Left ventricle myocardium inferior (tissue), 1 donor: ENCODE measurements around the gene ADAM12. TPM values are rescaled to one million over a fixed set of nuclear protein-coding genes. Genes with fewer than 3 reads are reported as not detected.

Experiments used
- DNase-seq: peaks from one replicate; pipeline ENCODE4 v3.0.0-alpha.2; 2020
- H3K27ac ChIP-seq: fragments of 200-600 bp; replicated peaks from 2 replicates; pipeline ENCODE4 v1.8.0; 2021
- H3K27me3 ChIP-seq: fragments of 200-600 bp; 2 replicates; pipeline ENCODE4 v1.8.0; 2021; ENCODE audit warnings: low read depth
- H3K36me3 ChIP-seq: fragments of 200-600 bp; 2 replicates; pipeline ENCODE4 v1.8.0; 2021
- H3K4me1 ChIP-seq: fragments of 200-600 bp; 2 replicates; pipeline ENCODE4 v1.8.0; 2021
- H3K4me3 ChIP-seq: fragments of 200-600 bp; 2 replicates; pipeline ENCODE4 v1.8.0; 2021; ENCODE audit warnings: mild to moderate bottlenecking, moderate library complexity
- H3K9me3 ChIP-seq: fragments of 200-600 bp; replicated peaks from 2 replicates; pipeline ENCODE4 v1.8.0; 2021
- intact Hi-C: fragments of 100-400 bp; cut with micrococcal nuclease; formaldehyde crosslinking; loops from one replicate; pipeline ENCODE4 v1.11.0; 2022
- total RNA-seq: library from RNA; stranded (reverse); fragmentation: NEBNext Ultra II Directional; extraction: Animal tissue kit (Norgen Biotek cat#: 25700); gene quantifications from one replicate; pipeline ENCODE4 v1.2.1, GENCODE V29; 2021
- TF ChIP-seq, protein P1 (sequence below): fragments of 200-600 bp; IDR thresholded peaks from 2 replicates; pipeline ENCODE4 v1.8.0; 2021; ENCODE audit warnings: antibody characterized with exemption, mild to moderate bottlenecking, borderline replicate concordance
- donor health status: DM: no; HTN: yes; CAD: no; lungs with severe emphysema.

Gene ADAM12
- total RNA-seq, 1 donor from 2014 or later: 0.27 TPM

DNA sequence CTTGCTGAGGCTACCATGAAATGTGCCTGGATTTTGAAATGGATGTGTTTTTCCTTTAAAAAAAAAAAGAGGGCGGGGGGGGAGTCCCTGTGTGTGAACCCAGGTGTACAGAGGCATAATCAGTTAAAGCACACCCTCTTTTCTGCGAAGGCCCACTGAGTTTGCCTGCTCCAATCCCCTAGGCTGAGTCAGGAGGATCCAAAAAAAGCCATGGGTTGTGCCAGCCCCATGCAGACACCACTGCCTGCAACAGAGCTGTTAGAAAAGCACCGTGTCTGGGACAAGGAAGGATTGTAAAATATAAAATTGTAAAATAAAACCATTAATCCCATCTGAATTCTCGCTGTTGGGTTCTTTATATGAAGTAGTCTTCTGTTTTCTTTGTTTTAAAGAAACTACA is 217.9 kb downstream of the ADAM12 start:
- intact Hi-C loops: no loop called here
- no peak for DNase-seq
- Histone ChIP-seq H3K27ac (no peak overlapping the region), H3K9me3 (no peaks in the 10 kb centered on the region), H3K36me3 (no peaks in the 10 kb centered on the region), H3K27me3 (peaks cover 40% of the 10 kb centered on the region), H3K4me3 (no peak overlapping the region), H3K4me1 (no peaks in the 10 kb centered on the region)
- TF ChIP-seq, protein P1, sequence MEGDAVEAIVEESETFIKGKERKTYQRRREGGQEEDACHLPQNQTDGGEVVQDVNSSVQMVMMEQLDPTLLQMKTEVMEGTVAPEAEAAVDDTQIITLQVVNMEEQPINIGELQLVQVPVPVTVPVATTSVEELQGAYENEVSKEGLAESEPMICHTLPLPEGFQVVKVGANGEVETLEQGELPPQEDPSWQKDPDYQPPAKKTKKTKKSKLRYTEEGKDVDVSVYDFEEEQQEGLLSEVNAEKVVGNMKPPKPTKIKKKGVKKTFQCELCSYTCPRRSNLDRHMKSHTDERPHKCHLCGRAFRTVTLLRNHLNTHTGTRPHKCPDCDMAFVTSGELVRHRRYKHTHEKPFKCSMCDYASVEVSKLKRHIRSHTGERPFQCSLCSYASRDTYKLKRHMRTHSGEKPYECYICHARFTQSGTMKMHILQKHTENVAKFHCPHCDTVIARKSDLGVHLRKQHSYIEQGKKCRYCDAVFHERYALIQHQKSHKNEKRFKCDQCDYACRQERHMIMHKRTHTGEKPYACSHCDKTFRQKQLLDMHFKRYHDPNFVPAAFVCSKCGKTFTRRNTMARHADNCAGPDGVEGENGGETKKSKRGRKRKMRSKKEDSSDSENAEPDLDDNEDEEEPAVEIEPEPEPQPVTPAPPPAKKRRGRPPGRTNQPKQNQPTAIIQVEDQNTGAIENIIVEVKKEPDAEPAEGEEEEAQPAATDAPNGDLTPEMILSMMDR: no peak

DNA sequence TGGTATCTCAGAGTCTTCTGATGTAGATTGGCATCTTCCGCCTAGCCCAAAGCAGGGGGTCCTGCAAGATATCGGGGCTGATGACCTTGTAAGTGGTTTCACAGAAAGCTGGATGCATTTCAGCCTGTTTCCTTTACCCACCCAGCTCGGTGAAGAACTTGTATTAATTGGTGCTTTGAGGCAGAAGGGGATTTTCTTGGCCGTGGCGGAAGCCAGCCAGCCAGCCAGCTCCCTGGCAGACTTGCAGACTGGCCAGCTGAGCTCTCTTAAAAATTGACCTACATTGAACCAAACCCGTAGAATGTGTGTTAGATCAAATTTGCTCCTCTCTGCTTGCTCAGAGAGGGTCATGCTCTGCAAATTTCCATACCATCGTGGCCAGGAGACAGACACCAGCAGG is 218.4 kb downstream of the ADAM12 start:
- peaks cover 40% of the 10 kb centered on the region for H3K27me3 ChIP-seq
- no peak overlapping the region for H3K27ac ChIP-seq
- TF ChIP-seq, protein P1: no peak
- H3K36me3 ChIP-seq: no peaks in the 10 kb centered on the region
- DNase-seq: no peak
- no peaks in the 10 kb centered on the region for H3K9me3 ChIP-seq
- intact Hi-C loops: no loop called here
- no peak overlapping the region for H3K4me3 ChIP-seq
- no peaks in the 10 kb centered on the region for H3K4me1 ChIP-seq

DNA sequence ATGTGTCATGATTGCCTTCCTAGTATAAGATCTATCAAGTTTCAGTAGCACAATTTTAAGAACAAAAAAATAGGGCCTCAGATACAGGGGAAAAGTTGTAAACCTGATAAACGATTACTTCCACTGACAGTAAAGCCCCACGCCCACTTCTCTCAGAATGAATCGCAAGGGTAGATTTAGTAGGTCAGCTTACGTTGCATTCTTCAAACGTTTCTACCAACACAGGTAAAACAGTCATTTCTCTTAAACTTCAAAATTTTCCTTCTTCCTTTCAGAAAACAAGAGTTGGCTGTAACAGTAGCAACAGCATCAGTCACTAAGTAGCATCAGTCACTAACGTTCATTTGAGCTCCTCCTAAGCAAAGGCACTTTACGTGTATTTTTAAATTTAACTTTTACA is 221.5 kb downstream of the ADAM12 start:
- no peaks in the 10 kb centered on the region for H3K36me3 ChIP-seq
- TF ChIP-seq, protein P1: no peak
- H3K27me3 ChIP-seq: peaks cover 50% of the 10 kb centered on the region
- no peaks in the 10 kb centered on the region for H3K4me1 ChIP-seq
- DNase-seq: no peak
- no peak overlapping the region for H3K27ac ChIP-seq
- intact Hi-C loops: no loop called here
- H3K4me3 ChIP-seq: no peak overlapping the region
- H3K9me3 ChIP-seq: no peaks in the 10 kb centered on the region

DNA sequence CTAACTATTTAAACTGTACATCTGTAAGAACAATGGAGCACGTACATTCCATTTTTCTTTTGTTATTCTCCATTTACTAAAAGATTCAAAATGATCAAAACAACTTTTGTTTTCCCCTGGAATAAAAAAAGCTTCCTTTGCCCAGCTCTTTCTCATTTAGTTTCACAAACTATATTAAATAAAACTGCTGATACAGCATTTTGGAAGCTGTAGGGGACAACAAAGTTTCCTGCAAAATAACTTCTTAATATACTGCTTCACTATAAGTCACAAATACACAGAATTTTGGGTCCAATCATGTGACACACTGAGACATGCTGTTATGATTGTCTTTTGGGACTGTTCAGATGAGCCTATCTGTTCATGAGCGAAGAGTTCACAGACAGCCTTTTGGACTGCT is 222.4 kb downstream of the ADAM12 start:
- intact Hi-C loops: no loop called here
- Histone ChIP-seq H3K4me3 (no peak overlapping the region), H3K9me3 (no peaks in the 10 kb centered on the region), H3K27ac (no peak overlapping the region), H3K27me3 (peaks cover 54% of the 10 kb centered on the region), H3K36me3 (no peaks in the 10 kb centered on the region), H3K4me1 (no peaks in the 10 kb centered on the region)
- TF ChIP-seq, protein P1: no peak
- DNase-seq: no peak

DNA sequence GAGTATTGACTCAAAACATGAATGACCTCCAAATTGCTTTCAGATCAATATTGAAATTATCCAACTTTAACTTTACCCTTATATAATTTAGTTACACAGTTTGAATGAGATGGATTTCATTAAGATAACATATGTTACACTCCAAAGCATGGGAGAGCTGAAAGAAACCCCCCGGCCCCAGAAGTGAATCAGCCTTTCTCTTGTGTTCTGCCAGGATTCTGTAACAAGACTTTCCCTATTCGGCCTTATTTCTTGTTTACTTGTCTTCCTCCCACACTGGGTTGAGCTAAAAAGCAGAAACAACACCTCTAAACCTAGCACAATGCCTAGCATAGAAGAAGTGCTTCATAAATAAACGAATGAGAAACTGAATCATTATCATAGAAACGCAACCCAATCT is 224.8 kb downstream of the ADAM12 start:
- H3K4me3 ChIP-seq: no peak overlapping the region
- no peaks in the 10 kb centered on the region for H3K9me3 ChIP-seq
- TF ChIP-seq, protein P1: no peak
- no peak for DNase-seq
- H3K4me1 ChIP-seq: no peaks in the 10 kb centered on the region
- intact Hi-C loops: no loop called here
- no peaks in the 10 kb centered on the region for H3K36me3 ChIP-seq
- peaks cover 58% of the 10 kb centered on the region for H3K27me3 ChIP-seq
- H3K27ac ChIP-seq: no peak overlapping the region

DNA sequence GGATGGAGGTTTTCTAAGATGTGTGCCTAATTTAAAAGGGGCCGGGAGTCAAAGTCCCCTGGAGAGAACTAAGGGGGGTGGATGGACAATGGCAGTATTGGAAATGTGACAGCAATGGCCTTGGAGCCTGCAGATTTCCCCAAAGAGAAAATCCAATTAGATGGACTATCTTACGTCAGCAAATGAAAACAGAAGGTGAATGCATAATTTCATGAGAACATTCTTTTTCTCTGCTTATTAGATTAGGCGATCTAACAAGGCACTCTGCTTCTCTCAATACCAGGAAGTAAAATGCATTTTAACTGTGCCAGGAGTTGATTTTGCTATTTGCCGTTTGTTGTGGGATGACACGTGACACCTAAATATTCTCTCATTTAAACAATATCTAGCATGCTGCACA is 226.6 kb downstream of the ADAM12 start:
- Histone ChIP-seq H3K36me3 (no peaks in the 10 kb centered on the region), H3K9me3 (no peaks in the 10 kb centered on the region), H3K27me3 (peaks cover 54% of the 10 kb centered on the region), H3K27ac (no peak overlapping the region), H3K4me1 (no peaks in the 10 kb centered on the region), H3K4me3 (no peak overlapping the region)
- intact Hi-C loops: no loop called here
- TF ChIP-seq, protein P1: no peak
- DNase-seq: no peak
